SK-N-MC (cell line): ENCODE data around the gene RIPOR3.

Experiments
- EZH2 ChIP-seq: fragments of 200-600 bp; sonication (generic); IDR thresholded peaks from one replicate; pipeline ENCODE4 v1.6.1; 2017; ENCODE audit warnings: antibody characterized with exemption
- POLR2AphosphoS5 ChIP-seq: IDR thresholded peaks from 2 replicates; pipeline ENCODE4 v1.6.1; 2012; ENCODE audit warnings: mild to moderate bottlenecking, low read depth, low read length, borderline replicate concordance

DNA sequence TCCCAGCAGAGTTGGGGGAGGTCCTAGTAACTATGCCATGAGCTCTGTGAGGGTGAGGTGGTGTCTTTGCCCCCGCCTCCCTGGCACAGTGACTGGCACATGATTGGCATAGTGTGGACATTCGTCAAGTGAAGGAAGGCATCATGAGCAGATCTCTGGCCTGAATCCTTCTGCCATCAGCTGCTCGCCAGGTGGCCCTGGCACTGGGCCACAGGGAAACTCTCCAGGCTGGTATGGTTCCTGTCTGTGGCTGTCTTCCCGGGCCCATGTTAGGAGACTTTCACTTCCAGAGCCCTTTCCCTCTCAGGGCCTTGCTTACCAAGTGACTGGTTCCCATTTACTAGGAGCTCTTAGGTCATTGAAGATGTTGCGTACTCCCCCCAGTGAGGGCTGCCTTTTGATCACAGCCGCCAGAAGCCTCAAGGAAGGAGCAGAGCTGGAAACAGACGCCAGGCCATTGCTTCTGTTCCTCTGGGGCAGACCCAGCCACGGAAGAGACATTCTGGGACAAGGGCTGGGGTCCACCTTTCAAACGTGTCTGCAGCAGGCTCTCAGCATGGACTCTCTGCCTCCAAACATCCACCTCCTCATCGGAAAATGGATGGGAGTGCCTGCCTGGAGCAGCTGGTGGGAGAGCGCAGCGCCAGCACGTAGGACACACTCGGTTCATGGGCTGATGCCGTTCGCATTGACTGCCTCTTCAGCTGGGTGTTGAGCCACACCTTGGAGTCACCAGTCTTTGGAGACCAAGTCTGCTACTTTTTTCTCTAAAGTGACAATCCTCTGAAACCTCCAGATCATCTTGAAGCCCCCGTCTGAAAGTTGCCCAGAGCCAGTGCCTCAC is 113.9 kb downstream of the RIPOR3 start:
- TF ChIP-seq EZH2 (no peak), POLR2AphosphoS5 (no peak)
